Lower leg skin (tissue), 3 donors: ENCODE data around the gene DAAM2.

Experiments used
- POLR2A ChIP-seq, 2 donors: fragments of 450-650 bp; IDR thresholded peaks; one replicate each; pipeline ENCODE4 v1.6.1; 2016 to 2017; ENCODE audit warnings: antibody characterized with exemption in 2 of 2, mild to moderate bottlenecking in 1 of 2, moderate library complexity in 1 of 2
- TF ChIP-seq, protein P1 (sequence below), 3 donors: fragments of 450-650 bp; IDR thresholded peaks; one replicate each; pipeline ENCODE4 v1.5.1; 2016; ENCODE audit warnings: antibody characterized with exemption in 3 of 3, mild to moderate bottlenecking in 3 of 3, moderate library complexity in 2 of 3

DNA sequence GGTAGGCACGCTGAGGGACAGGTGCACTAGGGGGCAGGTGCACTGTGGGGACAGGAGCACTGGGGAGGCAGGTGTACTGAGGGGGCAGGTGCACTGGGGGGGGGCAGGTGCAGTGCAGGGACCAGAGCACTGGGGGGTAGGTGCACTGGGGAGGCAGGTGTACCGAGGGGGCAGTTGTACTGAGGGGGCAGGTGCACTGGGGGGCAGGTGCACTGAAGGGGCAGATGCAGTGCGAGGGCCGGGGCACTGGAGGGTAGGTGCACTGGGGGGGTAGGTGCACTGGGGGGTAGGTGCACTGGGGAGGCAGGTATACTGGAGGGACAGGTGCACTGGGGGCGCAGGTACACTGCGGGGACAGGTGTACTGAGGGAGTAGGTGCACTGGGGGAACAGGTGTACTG lies 39.5 kb downstream of the DAAM2 start:
- TF ChIP-seq, protein P1, sequence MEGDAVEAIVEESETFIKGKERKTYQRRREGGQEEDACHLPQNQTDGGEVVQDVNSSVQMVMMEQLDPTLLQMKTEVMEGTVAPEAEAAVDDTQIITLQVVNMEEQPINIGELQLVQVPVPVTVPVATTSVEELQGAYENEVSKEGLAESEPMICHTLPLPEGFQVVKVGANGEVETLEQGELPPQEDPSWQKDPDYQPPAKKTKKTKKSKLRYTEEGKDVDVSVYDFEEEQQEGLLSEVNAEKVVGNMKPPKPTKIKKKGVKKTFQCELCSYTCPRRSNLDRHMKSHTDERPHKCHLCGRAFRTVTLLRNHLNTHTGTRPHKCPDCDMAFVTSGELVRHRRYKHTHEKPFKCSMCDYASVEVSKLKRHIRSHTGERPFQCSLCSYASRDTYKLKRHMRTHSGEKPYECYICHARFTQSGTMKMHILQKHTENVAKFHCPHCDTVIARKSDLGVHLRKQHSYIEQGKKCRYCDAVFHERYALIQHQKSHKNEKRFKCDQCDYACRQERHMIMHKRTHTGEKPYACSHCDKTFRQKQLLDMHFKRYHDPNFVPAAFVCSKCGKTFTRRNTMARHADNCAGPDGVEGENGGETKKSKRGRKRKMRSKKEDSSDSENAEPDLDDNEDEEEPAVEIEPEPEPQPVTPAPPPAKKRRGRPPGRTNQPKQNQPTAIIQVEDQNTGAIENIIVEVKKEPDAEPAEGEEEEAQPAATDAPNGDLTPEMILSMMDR (IDR thresholded peaks at IDR 0.05) = no peak
- no peak for TF ChIP-seq POLR2A (IDR thresholded peaks at IDR 0.05)
